NCI-H510A treated with DMSO at 0.1 percent for 48 hours (cell line): Measurements from ENCODE around the gene SLC6A17.
A peak's percentile ranks its signal among the peaks of the same experiment; 100 is the strongest.

Experiments
- DNase-seq: peaks from one replicate; lab custom pipeline; 2025; lab: John Stamatoyannopoulos, UW

The SLC6A17 gene

GRCh38 chr1:110205156-110205555 lies 54.9 kb downstream of the SLC6A17 start:
- no peak for DNase-seq

GRCh38 chr1:110205591-110206155 lies 55.4 kb downstream of the SLC6A17 start:
- DNase-seq: no peak

GRCh38 chr1:110206261-110206920 lies 56.1 kb downstream of the SLC6A17 start:
- no peak for DNase-seq

DNA sequence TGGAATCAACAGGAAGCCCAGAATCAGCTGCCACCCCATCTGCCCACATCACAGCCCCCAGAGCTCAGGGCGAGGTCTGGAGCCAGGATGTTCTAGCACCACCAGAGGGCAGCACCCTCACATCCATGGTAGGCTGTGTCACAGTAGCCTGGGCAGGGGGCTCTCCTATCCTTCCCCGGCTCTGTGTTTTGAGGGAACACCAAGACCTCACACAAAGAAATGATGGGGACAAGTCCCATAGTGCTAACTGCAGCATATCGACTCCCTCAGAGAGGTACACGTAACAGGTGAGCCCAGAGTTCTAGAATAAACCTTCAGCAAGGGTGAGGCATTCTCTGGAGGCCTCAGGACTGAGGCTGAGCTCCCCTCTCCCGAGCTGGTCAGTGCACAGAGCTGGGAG lies 57.5 kb downstream of the SLC6A17 start:
- peak; percentile 53 for DNase-seq

- peak; percentile 46 for DNase-seq
These were observed 58.8 kb downstream of the SLC6A17 start for GRCh38 chr1:110208916-110209645.

DNA sequence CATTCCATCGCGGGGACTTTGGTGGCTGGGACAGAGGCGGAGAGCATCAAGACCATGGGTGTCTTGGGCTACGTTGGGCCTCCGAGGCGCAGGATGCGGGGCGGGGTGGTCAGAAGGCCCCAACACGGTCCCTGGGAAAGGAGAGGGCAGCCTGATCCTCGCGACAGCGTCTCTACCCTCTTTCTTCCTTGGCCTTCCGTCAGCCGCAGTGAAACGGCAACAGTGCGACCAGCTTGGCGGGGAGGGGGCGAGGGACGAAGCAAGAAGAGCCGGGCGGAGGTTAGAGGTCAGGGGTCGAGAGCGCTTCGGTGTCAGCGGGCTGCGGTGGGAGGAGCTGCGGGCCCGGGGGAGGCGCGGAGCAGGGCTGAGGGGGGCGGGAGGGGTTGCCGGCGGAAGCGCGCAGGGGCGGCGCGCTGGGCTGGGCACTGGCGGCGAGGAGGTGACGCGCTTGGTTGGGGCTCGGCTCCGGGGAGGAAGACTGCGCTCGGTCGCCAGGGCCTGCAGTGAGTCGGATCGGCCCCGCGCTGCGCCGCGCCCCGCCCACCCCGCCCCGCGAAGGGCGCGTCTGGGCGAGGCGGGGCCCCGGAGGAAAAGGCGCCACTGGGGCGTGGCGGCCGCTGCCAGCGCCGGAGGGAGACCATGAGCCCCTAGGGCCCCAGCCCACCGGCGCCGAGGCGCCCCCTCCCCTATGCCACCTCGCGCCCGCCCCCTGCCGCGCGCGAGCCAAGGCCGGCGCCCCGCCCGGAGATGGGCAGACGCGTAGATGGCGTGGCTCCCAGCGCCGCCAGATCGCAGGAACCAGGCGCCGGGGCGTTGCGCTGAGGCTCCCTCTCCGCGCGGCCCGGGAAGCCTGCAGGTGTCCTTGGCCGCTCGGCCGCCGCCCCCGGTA lies 59.7 kb downstream of the SLC6A17 start, which contains the start of gene KCNC4:
Gene KCNC4 (plus strand): TSS at position 600 of the 889 bp plus-strand sequence. CDS start 1,186 bp downstream, outside the sequence.
- DNase-seq: peak; percentile 83

- DNase-seq: peak; percentile 25
These were observed 60.6 kb downstream of the SLC6A17 start for GRCh38 chr1:110210604-110211495.

- no peak for DNase-seq
These were observed 61.3 kb downstream of the SLC6A17 start for GRCh38 chr1:110211496-110212168.

DNA sequence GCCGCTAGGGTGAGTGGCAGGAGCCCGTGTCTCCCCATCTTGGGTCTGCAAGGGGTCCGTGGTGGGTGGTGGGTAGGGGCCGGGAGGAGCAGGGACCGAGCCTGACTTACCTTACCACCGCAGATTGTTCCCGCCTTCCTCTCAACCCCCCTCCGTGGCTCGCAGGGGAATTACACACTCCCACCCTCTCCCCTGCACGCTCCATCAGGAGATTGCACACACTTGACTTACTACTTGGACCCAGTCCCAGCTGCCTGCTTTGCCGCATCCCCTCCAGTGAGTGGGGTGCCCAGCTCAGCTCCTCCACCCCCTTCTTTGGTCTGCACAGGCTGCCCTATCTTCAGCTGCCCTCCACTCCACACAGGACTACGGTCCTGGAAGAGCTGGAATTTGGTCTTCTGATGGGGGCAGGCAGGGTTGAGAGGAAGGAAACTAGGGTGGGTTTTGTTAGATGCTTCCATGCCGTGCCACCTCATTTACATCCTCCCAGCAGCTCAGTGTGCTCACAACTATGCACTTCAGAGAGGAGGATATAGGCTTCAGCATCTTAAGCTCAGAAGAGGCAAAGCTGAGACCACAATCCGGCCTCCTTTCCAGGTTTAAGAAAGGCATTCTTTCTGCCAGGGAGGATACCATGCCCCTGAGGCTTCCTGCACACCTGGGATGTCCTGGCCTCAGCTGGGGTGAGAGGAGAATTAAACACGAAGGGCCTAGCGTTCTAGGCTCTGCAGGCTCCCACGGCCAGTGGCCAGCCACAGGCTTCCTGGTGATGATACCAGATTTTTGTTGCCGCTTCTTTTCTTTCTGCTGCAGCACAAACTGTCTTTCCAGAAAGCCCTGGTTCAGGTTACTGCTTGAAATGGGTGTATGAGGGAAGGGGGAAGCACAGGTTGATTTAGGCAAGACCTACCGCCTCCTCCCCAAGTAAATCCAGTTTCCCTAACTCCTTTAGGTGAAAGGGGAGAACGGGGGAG lies 62.2 kb downstream of the SLC6A17 start:
- DNase-seq: peak; percentile 22

DNA sequence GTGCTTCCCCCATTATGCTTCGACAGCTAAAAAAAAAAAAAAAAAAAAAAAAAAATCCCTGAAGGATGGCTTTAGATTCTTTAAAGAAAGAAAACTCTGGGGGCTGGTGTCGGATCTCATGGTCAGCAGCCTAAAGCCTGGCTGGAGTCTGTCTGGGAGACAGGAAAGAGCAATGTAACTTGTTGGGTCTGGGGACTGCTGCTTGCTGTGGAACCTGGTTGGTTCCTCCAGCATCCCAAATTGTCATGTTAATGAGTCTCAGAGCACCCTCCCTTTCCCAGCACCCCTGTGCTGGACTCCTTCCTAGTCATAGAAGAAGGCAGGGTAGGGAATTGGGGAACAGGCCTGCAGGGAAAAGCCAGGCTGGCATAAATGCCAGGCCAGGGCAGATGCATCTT lies 62.8 kb downstream of the SLC6A17 start:
- no peak for DNase-seq

GRCh38 chr1:110214454-110215404 lies 64.4 kb downstream of the SLC6A17 start:
- no peak for DNase-seq

DNA sequence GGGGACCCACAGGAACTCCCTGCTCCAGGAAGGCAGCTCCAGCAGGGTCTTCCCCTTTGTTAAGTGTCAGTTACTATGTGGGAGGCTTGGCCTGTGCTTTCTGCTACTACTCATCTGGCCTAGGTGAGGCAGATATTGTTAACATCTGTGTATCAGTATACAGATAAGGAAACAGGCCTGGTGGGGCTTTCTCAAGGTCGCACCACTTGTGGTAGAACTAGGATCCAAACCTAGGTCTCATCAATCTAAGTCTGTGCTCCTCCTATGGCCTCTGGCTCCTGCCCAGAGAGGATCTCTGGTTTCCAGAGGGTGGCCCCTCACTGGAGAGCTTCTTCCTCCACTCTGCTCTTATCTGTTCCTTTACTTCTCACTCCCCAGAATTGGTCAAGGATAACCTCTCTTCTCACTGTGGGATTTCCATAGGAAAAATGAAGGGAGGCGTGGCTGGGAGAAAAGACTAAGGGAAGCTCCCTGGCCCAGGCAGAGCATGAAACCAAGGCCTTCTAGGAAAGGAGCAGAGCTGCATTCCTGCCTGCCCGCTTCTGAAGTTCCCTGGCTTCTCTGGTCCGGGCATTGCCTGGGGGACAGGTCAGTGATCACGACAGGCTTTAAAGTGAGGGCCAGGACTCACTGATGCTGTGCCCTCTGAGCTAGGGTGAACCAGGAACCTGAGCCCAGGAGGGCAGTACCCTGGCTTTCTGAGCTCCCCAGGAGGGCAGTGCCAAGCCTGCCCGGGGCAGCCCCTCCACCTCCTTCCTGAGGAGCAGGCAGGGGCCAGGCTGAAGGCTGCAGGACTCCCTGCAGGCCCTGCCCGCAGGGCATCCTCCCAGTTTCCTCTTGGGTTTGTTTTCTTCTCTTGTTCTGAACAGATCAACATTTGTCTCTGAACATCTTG lies 65.6 kb downstream of the SLC6A17 start:
- no peak for DNase-seq

- DNase-seq: no peak
These were observed 66.7 kb downstream of the SLC6A17 start for GRCh38 chr1:110216844-110217444.

- no peak for DNase-seq
These were observed 67.8 kb downstream of the SLC6A17 start for GRCh38 chr1:110218137-110218536.

GRCh38 chr1:110218739-110219138 lies 68.4 kb downstream of the SLC6A17 start:
- DNase-seq: no peak

DNA sequence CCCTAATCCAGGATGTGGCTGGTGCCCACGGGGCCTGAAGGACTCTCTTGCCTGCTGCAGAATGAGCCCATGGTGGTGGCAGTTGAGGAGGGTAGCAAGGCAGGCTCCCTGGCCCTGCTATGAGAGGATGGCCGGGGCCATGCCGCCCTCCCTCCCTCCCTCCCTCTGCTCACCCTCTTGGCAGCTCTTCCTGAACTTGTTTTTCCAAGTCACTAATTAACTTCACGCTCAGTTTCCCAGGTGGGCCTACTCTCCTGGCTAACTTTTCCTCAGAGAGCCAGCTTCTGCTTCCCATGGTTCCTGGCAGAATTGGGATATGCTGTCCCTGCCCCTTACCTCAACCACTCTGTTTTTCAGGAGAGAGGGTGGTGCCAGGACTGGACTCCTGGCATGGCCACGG lies 70.0 kb downstream of the SLC6A17 start:
- DNase-seq: no peak

DNA sequence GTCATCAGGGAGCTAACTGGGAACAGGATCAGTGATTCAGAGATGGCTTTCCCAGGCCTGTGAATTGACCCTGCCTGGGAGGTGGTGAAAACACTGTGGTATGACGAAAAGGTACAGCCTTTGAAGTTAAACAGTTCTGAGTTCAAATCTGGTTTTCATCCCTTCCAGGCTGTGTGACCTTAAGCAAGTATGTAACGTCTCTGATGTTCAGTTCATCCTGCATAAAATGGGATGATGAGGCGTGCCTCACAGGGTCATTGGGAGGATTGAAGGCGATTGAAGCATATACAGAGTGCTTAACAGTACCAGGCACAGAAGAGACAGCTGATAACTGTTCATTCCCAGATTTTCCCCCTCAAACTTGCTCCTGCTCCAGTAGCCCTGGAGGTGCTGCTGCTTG lies 70.8 kb downstream of the SLC6A17 start:
- DNase-seq: no peak
